Measurements from ENCODE around the gene ZXDC. TPM values are rescaled to one million over a fixed set of nuclear protein-coding genes. Genes with fewer than 3 reads are reported as not detected.
A peak's percentile ranks its signal among the peaks of the same experiment; 100 is the strongest.

The ZXDC gene
- total and polyA plus RNA-seq, 9 donors, result 14.4 to 47.3 (median 32.7) TPM

DNA sequence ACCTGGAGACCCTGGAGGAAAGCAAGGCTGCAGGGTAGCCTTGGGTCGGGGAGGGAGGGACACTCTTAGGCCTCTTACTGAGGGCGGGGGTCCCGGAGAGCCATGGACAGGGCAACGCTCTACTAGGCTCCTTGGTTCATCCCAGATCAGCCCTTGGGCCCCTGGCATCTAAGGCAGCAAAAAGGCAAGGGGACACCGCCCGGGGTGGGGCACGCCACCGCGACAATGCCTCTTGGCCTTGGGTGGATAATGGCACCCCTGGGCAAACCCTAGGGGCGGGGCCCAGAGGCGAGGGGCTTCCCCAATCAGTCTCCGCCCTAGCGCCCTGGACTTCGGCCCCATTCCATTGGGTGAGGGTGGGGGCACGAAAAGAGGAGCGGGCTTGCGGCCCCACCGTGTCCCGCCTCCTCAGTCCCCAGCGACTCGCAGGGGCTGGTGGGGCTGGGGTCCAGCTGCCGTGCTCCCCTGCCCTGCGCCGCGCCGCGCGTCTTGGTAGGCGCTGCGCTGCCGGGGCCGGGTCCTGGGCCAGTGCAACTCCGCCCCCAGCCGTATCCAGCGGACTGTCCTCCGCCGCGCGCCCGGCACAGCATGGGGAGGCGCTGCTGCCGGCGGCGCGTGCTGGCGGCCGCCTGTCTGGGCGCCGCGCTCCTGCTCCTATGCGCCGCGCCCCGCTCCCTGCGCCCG lies 48.2 kb upstream of the ZXDC start, which contains the start of gene CHST13:
Gene CHST13, plus strand, starts transcription at position 411 of the 684 bp plus-strand sequence. Its CDS starts 178 bp downstream, at position 589.
- peak in 1 of 5 donors; percentile 48 for DNase-seq
- Histone ChIP-seq H3K27ac (no peak within 1 kb of the TSS), H3K4me3 (peak within 1 kb of the TSS; percentile 14), H3K4me1 (ENCODE audit: insufficient read depth) (no peaks in the 10 kb centered on the region), H3K9me3 (no peaks in the 10 kb centered on the region), H3K36me3 (no peaks in the 10 kb centered on the region), H3K27me3 (no peaks in the 10 kb centered on the region)
- intact Hi-C loops (cut with DNase I), result loop anchor here in 3 of 4 donors (5.0 to 10.0 kb wide), 4 partner anchors 141 to 1021 kb away; no protein-coding TSS in a partner anchor
- WGBS, 3 donors, result 6 to 12% (median 6%) methylated on average over 25 to 56 of the region's 56 CpGs
- TF ChIP-seq EP300 (IDR thresholded peaks at IDR 0.05) (no peak), POLR2A (IDR thresholded peaks at IDR 0.05) (no peak)
- TF ChIP-seq, protein P1, sequence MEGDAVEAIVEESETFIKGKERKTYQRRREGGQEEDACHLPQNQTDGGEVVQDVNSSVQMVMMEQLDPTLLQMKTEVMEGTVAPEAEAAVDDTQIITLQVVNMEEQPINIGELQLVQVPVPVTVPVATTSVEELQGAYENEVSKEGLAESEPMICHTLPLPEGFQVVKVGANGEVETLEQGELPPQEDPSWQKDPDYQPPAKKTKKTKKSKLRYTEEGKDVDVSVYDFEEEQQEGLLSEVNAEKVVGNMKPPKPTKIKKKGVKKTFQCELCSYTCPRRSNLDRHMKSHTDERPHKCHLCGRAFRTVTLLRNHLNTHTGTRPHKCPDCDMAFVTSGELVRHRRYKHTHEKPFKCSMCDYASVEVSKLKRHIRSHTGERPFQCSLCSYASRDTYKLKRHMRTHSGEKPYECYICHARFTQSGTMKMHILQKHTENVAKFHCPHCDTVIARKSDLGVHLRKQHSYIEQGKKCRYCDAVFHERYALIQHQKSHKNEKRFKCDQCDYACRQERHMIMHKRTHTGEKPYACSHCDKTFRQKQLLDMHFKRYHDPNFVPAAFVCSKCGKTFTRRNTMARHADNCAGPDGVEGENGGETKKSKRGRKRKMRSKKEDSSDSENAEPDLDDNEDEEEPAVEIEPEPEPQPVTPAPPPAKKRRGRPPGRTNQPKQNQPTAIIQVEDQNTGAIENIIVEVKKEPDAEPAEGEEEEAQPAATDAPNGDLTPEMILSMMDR (IDR thresholded peaks at IDR 0.05), result no peak

DNA sequence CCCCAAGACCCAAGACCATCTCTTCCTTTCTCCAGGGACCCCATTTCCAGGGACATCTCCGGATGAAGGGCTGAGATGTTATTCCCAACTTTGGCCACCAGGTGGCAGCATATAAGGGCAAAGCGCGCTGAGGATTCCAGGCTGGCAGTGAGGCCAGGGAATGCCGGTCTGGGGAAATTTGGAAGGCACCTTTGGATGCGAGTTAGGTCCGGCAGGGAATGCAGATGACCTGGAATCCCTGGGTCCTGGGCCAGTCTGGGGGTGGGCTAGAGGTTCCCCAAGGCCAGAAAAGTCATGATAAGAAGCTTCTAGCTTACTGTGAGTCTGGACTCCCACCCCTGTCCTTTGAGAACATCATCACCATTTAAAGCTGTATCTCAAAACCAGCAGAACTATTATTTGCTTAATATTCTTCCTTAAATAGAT lies 46.7 kb upstream of the ZXDC start:
- WGBS, 3 donors, result 0 to 1% (median 1%) methylated on average over 6 of the region's 6 CpGs
- no peak for TF ChIP-seq EP300 (IDR thresholded peaks at IDR 0.05)
- TF ChIP-seq, protein P1 (IDR thresholded peaks at IDR 0.05), result peak; percentile 61 to 89 (median 61)
- TF ChIP-seq POLR2A (IDR thresholded peaks at IDR 0.05), result no peak
- Histone ChIP-seq H3K27ac (no peak overlapping the region), H3K4me1 (ENCODE audit: insufficient read depth) (no peaks in the 10 kb centered on the region), H3K36me3 (no peaks in the 10 kb centered on the region), H3K27me3 (no peaks in the 10 kb centered on the region), H3K4me3 (no peak overlapping the region), H3K9me3 (no peaks in the 10 kb centered on the region)
- peak; percentile 44 to 72 (median 59) for DNase-seq
- intact Hi-C loops (cut with DNase I), result loop anchor here in 3 of 4 donors (5.0 to 10.0 kb wide), 4 partner anchors 142 to 1022 kb away; no protein-coding TSS in a partner anchor

GRCh38 chr3:126521122-126521891 lies 45.6 kb upstream of the ZXDC start:
- intact Hi-C loops (cut with DNase I), result loop anchor here in 3 of 4 donors (5.0 to 10.0 kb wide), 4 partner anchors 143 to 1023 kb away; no protein-coding TSS in a partner anchor
- no peak for TF ChIP-seq EP300 (IDR thresholded peaks at IDR 0.05)
- TF ChIP-seq, protein P1 (IDR thresholded peaks at IDR 0.05), result no peak
- no peak for TF ChIP-seq POLR2A (IDR thresholded peaks at IDR 0.05)
- no peak overlapping the region for H3K4me3 ChIP-seq
- 63 to 75% (median 68%) methylated on average over 11 of the region's 11 CpGs for WGBS, 3 donors
- H3K4me1 ChIP-seq (ENCODE audit: insufficient read depth), result no peaks in the 10 kb centered on the region
- H3K27me3 ChIP-seq, result no peaks in the 10 kb centered on the region
- no peak overlapping the region for H3K27ac ChIP-seq
- H3K36me3 ChIP-seq, result no peaks in the 10 kb centered on the region
- peak in 1 of 5 donors; percentile 35 for DNase-seq
- H3K9me3 ChIP-seq, result no peaks in the 10 kb centered on the region

All from ovary (tissue), 9 donors.